BJ (cell line): ENCODE measurements around the gene CHM. TPM values are rescaled to one million over a fixed set of nuclear protein-coding genes. Genes with fewer than 3 reads are reported as not detected.

ENCODE experiments used
- CTCF ChIA-PET: fragments of 350-600 bp; formaldehyde crosslinking; extraction: SDS; loops from one replicate; lab custom pipeline; 2021; ENCODE audit warnings: antibody characterized with exemption, inconsistent platforms; lab: Yijun Ruan, JAX
- POLR2A ChIA-PET: fragments of 300-600 bp; sonication (Branson Sonifier 250); formaldehyde crosslinking; extraction: SDS; loops from one replicate; lab custom pipeline; 2021; ENCODE audit warnings: antibody characterized with exemption; lab: Charles Lee
- DNase-seq: peaks from one replicate; pipeline ENCODE4 v3.0.0-alpha.2; 2011; ENCODE audit warnings: low read depth
- H3K27me3 ChIP-seq: 2 replicates; pipeline ENCODE4 v1.6.0; 2011; ENCODE audit warnings: low read length; ENCODE audit not compliant: control insufficient read depth, insufficient read depth
- H3K36me3 ChIP-seq: 2 replicates; pipeline ENCODE4 v1.5.1; 2011; ENCODE audit warnings: low read length; ENCODE audit not compliant: control insufficient read depth, insufficient read depth
- H3K4me3 ChIP-seq: 2 replicates; pipeline ENCODE4 v1.5.1; 2011; ENCODE audit warnings: low read depth, mild to moderate bottlenecking, control low read depth, low read length
- polyA plus RNA-seq: library from polyadenylated mRNA; depleted of rRNA; stranded (reverse); fragments of >200 nt; gene quantifications from 2 replicates; pipeline ENCODE4 v1.2.3, GENCODE V29; 2011; rRNA removed
- small RNA-seq: library from RNA; depleted of rRNA; stranded (forward); fragments of <200 nt; gene quantifications from one replicate; pipeline ENCODE3, GENCODE V24; 2012; ENCODE audit warnings: low replicate concordance, low read depth; ENCODE audit not compliant: insufficient read length
- TF ChIP-seq, protein P1 (sequence below): IDR thresholded peaks from 2 replicates; pipeline ENCODE4 v1.5.1; 2011; ENCODE audit warnings: low read depth, mild to moderate bottlenecking, control low read depth, inconsistent platforms, low read length, moderate library complexity; ENCODE audit not compliant: insufficient read depth

CHM gene
- polyA plus RNA-seq, 1 experiment: 8.2 TPM

DNA sequence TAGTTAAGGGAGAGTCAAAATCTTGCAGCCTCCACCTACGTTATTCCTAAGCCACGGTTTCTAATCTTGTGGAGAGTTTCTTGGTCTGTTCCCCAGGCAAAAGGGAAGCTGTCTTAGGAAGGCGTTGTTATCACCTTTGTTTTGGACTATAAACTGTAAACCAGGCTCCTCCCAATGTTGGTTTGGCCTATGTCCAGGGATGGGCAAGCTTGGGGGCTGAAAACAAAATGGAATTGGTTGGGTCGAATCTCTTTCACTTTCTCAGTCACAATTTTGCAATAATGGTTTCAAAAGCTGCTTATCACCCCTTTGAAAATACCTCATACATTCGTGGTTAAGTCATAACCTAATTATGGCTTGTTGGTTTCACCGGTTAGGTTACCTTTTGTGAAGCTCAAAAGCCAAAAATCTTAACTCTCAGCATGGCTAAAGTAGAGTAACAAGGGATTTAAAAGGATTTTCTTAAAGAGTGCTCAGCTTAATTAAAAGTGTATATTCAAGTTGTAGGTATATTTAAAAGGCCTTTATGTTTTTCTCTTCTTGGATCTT, 232.1 kb downstream of the CHM start:
- DNase-seq: no peak
- no peak overlapping the region for H3K4me3 ChIP-seq
- TF ChIP-seq, protein P1, sequence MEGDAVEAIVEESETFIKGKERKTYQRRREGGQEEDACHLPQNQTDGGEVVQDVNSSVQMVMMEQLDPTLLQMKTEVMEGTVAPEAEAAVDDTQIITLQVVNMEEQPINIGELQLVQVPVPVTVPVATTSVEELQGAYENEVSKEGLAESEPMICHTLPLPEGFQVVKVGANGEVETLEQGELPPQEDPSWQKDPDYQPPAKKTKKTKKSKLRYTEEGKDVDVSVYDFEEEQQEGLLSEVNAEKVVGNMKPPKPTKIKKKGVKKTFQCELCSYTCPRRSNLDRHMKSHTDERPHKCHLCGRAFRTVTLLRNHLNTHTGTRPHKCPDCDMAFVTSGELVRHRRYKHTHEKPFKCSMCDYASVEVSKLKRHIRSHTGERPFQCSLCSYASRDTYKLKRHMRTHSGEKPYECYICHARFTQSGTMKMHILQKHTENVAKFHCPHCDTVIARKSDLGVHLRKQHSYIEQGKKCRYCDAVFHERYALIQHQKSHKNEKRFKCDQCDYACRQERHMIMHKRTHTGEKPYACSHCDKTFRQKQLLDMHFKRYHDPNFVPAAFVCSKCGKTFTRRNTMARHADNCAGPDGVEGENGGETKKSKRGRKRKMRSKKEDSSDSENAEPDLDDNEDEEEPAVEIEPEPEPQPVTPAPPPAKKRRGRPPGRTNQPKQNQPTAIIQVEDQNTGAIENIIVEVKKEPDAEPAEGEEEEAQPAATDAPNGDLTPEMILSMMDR: no peak
- no peaks in the 10 kb centered on the region for H3K36me3 ChIP-seq
- POLR2A ChIA-PET: no interaction called here
- no peaks in the 10 kb centered on the region for H3K27me3 ChIP-seq
- CTCF ChIA-PET: no interaction called here

Small RNA genes lying within 50 kb of the gene (small RNA-seq; reads per million reads assigned to genes)
- gene AL022401.1 (not detected), gene MIR361 (739 reads per million, percentile 96 among the genes with 10 or more reads in this experiment), gene NDUFA5P7 (not detected), gene RF00019 (not detected)

Other genes starting within 250 kb of the CHM start
- gene DACH2, start 100.9 kb upstream of the CHM start, polyA plus RNA-seq: not detected in 2 replicates